Activated T-helper 1 cell treated with anti-CD3 and anti-CD28 coated beads, Interleukin-2, amount 50 U/mL, for 16 hours (primary cell): ENCODE results near the gene CERK.

ENCODE experiments used
- DNase-seq, 2 donors: peaks; one replicate each; pipeline ENCODE4 v3.0.0-alpha.2; 2020; ENCODE audit warnings: low read depth in 1 of 2, low spot score in 1 of 2

CERK gene

GRCh38 chr22:46703171-46703995, 34.7 kb downstream of the CERK start:
- no peak for DNase-seq

GRCh38 chr22:46701262-46701661, 36.8 kb downstream of the CERK start:
- no peak for DNase-seq

GRCh38 chr22:46699091-46699490, 39.0 kb downstream of the CERK start:
- DNase-seq: no peak

GRCh38 chr22:46697811-46698515, 40.1 kb downstream of the CERK start:
- DNase-seq: no peak

DNA sequence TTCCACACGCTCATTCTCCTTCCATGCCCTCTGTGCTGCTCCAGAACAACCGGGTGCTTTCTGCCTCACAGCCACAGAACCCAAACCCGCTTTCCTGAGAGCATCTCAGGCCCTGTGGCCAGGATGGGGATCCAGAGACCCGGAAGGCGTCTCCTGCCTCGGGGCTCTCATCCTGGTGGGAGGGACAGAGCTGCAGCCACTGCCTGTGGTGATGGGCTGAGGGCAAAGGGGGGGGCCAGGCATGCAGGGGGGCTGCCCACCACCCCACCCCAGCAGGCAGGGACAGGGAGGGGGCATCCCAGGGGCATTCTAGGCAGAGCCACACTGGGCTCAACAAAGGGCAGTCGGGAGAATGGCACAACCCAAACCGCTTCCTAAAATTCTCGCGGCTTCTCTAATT, 41.4 kb downstream of the CERK start:
- DNase-seq: no peak

GRCh38 chr22:46696229-46696518, 41.9 kb downstream of the CERK start:
- DNase-seq: no peak

DNA sequence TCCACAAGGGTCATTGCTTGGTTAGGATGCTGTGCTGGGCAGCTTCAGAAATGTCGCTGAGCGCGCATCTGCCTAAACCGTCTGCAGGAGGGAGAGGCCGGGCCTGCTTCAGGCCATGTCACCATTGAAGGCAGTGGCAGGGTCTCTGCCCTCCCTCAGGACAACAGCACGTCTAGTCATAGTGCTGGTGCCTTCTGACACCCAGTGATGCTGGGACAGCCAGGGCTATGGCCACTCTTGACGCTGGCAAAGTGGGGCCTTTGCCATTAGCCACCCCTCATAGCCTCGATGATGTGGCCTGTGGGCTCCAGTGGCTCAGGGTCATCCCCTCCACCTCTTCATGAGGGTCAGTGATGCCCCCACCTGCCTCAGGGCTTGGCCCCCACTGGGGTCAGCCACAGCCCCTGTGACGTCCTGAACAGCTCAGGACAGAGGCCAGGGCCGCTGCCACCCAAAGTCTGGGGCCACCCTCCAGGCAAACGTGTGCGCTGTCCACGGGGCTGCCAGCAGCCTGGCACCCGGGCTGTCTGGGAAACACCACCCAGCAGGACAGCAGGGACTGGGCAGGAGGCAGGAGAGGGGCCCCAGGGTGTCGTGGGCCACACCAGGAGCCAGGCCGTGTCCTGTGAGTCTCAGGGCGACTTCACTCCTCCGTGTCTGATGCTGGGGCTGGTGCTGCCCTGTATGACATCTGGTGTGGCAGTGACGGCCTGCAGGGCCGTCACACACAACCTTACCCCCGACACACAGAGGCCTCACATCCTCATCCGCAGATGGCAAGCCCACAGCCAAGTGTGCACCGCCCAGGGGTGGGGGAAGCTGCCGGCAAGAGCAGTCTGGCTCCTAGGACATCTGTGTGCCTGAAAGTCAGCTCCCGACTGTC, 42.5 kb downstream of the CERK start:
- no peak for DNase-seq

DNA sequence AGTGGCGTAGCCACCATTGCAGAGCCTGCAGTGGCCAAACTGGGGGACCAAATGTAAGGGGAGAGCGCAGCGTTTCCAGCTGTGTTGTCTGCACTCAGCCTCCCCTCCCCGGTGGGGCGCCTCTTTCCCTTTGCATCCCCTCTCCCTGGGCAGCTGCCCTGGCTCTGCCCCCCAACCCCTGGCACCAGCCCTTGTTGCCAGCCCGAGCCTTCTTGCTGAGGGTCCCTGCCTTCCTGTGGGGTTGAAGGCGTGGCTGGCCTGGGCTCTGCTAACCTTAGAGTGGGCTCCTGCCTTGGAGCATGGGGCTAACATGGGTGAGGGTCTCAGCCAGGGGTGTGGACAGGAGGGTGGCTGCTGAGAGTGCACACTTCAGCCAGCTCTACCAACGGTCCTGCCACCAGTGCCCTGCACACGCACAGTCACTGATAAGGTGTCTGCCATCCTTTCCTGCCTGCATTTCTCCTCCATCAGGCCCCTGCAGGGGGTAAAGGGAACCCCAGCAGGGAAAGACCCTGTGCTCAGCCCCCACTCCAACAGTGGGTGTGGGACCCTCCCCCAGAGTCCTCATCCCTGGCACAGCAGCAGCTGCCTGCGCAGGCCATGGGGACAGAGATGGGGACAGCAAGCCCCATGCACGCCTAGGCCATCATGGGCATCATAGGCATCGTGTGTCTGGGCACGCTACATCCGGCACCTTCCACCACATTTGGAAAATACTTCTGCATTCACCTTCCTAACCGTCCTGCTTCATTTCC, 43.5 kb downstream of the CERK start:
- DNase-seq: no peak

- DNase-seq: no peak
Measured at GRCh38 chr22:46693634-46694415, 44.2 kb downstream of the CERK start.

GRCh38 chr22:46691571-46691970, 46.5 kb downstream of the CERK start:
- no peak for DNase-seq

DNA sequence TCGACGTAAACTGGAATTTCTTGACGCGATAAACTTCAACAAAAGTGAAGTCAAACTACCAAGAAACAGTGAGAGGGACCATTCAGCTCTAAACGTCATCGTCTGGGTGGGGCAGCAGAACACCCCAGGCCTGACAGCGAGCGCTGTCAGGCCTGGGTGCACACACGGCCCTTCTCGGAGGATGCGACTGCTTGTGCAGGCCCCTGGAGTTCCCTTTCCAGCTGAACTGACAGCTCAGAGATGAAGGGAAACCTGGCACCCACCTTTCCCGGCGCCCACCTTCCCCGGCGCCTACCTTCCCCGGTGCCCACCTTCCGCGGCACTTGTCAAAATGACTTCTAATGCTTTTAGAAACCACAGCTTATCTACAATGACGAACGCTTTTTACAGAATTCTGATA, 47.9 kb downstream of the CERK start:
- DNase-seq: no peak

DNA sequence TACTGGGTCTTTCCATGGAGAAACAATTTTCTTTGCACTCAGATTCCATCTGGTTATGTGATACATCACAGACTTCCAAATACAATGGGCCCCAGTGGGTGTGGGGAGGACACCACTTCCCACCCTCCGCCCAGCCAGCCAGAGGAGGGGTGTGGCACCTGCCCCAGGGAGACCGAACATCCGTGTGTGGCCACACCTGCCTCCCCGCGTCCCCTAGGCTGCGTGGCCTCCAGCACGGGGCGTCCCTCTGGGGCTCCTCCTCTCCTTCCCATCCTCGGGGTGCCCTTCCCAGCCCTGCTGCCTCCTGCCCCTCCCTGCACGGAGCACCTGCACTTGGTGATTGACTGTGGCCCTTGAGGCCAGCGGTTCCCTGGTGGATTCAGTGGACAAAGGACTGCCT, 49.1 kb downstream of the CERK start:
- no peak for DNase-seq

GRCh38 chr22:46687460-46687859, 50.6 kb downstream of the CERK start:
- no peak for DNase-seq

GRCh38 chr22:46687048-46687444, 51.0 kb downstream of the CERK start:
- DNase-seq: no peak

DNA sequence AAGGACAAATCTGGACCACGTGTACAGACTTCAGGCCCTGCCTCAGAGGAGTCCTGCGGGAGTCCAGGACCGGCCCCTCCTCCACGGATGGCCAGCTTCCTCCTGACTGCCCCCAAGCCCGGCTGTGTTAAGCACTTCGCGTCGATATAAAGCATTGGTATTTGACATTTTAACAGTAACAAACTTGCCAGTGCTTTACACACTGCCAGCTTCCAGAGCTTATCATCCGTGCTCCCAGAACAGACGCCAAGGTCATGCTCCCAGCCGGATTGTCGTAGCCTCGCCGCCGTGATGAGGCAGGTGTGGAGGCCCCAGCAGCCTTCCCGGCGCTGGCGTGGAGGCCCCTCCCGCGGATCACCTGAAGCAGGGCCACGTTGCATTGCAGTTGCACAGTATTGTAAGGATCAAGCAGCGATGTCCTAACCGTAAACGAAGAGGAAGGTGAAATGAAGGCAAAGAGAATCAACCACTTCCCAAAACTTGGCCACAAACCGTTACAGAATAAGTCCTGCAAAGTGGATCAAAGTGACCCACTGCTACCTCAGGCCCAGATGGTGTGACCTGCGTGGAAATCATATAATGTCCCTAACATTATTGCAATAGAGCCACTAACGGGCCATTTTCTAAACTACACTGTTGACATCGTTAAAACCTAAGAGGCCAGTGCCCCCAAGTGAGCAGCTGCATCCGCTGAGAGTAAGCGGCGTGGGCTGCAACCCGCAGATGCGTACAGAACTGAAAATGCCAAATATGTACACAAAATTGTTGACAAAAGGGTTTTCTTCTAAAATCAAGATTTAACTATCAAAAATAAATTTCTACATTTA, 51.6 kb downstream of the CERK start:
- DNase-seq: no peak

GRCh38 chr22:46684706-46685105, 53.3 kb downstream of the CERK start:
- no peak for DNase-seq

- no peak for DNase-seq
Measured at GRCh38 chr22:46682011-46682731, 55.9 kb downstream of the CERK start.

DNA sequence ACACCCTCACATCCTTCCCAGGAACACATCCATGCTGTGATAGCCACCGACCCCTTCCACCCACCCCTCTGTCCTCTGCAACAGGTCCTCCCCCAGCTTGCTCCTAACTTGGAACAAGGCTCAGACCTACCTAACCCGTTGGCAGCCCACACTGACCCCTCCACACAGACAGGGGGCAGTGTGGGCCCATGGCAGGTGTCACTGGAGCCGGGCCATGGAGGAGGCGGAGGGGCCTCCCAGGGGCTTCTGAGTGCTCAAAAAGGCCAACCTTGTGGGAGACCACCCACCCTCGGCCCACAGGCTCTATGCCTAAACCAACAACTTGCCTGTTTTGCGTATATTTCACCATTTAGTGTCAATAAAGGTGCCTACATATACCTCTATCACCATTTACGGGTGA, 57.0 kb downstream of the CERK start:
- no peak for DNase-seq

DNA sequence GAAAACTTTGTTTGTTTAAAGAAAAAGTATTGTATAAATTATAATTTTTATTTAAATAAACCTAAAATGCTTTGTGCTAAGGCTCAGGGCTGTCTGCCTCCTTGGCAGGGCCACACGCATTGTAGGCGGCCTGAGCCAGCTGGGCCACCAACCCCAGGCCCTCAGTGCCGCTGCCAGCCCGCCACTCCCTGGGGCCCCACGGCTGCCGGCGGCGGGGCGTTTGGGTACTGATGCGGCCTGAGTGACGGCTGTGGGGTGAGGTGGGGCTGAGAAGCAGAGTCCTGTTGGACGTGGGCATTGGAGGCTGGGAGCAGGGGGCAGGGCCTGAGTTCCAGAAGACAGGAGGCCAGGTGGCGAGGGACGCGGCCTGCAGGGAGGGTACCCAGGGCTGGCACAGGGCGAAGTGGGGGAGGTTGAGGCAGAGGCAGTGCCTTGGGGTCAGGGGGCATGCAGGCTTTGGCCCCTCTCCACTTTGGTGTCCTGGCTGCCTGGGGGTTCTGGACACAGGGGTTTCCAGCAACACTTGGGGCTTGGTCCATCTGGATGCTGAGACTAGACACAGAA, 58.3 kb downstream of the CERK start:
- DNase-seq: no peak
